Activated CD4-positive, alpha-beta T cell treated with anti-CD3 and anti-CD28 coated beads for 1 hour (primary cell): ENCODE results near the gene GNLY.

Experiments used
- DNase-seq: peaks from one replicate; pipeline ENCODE4 v3.0.0-alpha.2; 2020

The GNLY gene

GRCh38 chr2:85730686-85731230, 36.6 kb downstream of the GNLY start:
- no peak for DNase-seq

GRCh38 chr2:85731606-85732005, 37.4 kb downstream of the GNLY start:
- no peak for DNase-seq

GRCh38 chr2:85732467-85733120, 38.4 kb downstream of the GNLY start:
- no peak for DNase-seq

- no peak for DNase-seq
Measured at GRCh38 chr2:85733121-85733960, 39.2 kb downstream of the GNLY start.

GRCh38 chr2:85734015-85734414, 39.9 kb downstream of the GNLY start:
- no peak for DNase-seq

GRCh38 chr2:85734942-85735608, 40.9 kb downstream of the GNLY start:
- DNase-seq = no peak

- DNase-seq = no peak
Measured at GRCh38 chr2:85735691-85736090, 41.5 kb downstream of the GNLY start.

- no peak for DNase-seq
Measured at GRCh38 chr2:85736456-85737355, 42.5 kb downstream of the GNLY start.

GRCh38 chr2:85737481-85737880, 43.3 kb downstream of the GNLY start:
- no peak for DNase-seq

GRCh38 chr2:85737961-85738360, 43.8 kb downstream of the GNLY start:
- no peak for DNase-seq

- DNase-seq = no peak
Measured at GRCh38 chr2:85740193-85740592, 46.0 kb downstream of the GNLY start.

- DNase-seq = no peak
Measured at GRCh38 chr2:85741211-85741832, 47.2 kb downstream of the GNLY start.

- no peak for DNase-seq
Measured at GRCh38 chr2:85741833-85742455, 47.8 kb downstream of the GNLY start.

- no peak for DNase-seq
Measured at GRCh38 chr2:85743304-85743978, 49.3 kb downstream of the GNLY start.

- DNase-seq = no peak
Measured at GRCh38 chr2:85744055-85744454, 49.9 kb downstream of the GNLY start.

- DNase-seq = no peak
Measured at GRCh38 chr2:85744741-85745601, 50.8 kb downstream of the GNLY start.

- no peak for DNase-seq
Measured at GRCh38 chr2:85745619-85746018, 51.5 kb downstream of the GNLY start.

- no peak for DNase-seq
Measured at GRCh38 chr2:85746321-85747004, 52.3 kb downstream of the GNLY start.

- no peak for DNase-seq
Measured at GRCh38 chr2:85747441-85747840, 53.3 kb downstream of the GNLY start.
